Measurements from ENCODE around the gene CCNF. TPM values are rescaled to one million over a fixed set of nuclear protein-coding genes. Genes with fewer than 3 reads are reported as not detected.
"Not testable (repeated sequence)": the region's sequence is repeated elsewhere in the genome, so short reads cannot be mapped to it uniquely, and the experiment has no call there.

Gene CCNF
- total RNA-seq, 1 donor from 2014 or later, result 2.0 TPM

DNA sequence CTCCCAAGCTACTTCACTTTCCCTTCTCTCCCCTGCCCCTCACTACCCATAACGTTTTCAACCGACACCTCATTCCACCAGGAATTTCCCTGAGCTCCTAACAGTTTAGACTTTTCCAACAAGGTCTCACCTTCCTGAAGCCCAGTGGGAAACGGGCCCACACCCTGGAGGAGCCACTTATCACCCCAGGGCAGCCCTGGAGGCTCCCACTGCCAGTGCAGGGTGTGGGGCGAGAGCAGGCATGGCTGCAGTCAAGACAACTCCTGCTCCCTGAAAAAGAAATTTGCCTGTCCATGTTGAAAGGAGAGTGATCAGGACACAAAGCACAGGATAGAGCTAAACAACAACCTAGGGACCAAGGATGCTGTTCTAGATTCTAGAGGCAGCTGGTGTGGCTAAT, 1.7 kb upstream of the CCNF start:
- DNase-seq (ENCODE audit: low spot score) (no peak), ATAC-seq (no peak)

DNA sequence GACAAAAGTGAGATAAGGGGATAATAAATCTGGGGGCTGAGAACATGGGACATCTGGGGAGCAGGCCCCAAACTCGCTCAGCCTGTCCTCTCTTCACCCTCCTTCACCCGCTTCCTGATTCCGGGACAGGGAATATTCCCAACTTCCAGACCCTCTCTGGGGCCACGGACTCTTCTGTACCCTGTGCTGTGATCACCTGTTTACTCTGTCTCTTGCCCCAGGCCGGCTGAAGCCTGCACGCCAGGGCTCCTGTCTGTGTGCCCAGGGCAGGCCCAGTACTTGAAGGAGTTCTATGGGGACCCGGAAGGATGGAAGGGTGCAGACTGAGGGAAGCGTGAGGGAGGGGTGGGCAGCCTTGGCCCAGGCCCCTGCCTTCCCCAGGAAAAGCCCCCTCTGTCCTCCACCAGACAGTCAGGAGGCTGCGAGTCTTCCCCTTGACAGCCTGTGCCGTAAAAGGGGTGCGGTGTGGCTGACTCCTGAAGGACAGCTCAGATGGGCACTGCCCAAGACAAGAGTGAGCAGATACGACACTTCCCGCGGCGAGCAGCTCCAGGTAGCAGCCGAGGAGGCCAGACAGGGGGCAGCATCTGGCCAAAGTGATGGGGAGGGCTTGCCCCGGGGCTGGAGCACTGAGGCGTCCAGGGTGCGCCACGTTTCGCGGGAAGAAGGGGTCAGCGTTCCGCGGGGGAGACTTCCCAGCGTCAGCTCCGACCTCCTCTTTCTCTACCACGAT, 1.0 kb upstream of the CCNF start:
- DNase-seq (ENCODE audit: low spot score) (no peak), ATAC-seq (no peak)

DNA sequence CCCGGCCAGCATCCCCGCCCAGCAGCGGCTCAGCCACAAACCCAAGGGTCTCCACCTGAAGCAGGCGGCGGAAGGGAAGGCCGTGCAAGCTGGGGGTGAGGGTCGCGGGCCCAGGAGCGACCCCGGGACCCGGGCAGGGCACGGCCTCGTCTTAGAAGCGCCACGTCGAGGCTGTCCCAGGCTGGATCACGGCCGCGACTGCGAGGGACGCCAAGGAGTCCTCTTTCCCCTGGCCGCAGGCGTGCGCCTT, 538 bp upstream of the CCNF start:
- ATAC-seq, result peak; percentile 52
- no peak for DNase-seq (ENCODE audit: low spot score)

DNA sequence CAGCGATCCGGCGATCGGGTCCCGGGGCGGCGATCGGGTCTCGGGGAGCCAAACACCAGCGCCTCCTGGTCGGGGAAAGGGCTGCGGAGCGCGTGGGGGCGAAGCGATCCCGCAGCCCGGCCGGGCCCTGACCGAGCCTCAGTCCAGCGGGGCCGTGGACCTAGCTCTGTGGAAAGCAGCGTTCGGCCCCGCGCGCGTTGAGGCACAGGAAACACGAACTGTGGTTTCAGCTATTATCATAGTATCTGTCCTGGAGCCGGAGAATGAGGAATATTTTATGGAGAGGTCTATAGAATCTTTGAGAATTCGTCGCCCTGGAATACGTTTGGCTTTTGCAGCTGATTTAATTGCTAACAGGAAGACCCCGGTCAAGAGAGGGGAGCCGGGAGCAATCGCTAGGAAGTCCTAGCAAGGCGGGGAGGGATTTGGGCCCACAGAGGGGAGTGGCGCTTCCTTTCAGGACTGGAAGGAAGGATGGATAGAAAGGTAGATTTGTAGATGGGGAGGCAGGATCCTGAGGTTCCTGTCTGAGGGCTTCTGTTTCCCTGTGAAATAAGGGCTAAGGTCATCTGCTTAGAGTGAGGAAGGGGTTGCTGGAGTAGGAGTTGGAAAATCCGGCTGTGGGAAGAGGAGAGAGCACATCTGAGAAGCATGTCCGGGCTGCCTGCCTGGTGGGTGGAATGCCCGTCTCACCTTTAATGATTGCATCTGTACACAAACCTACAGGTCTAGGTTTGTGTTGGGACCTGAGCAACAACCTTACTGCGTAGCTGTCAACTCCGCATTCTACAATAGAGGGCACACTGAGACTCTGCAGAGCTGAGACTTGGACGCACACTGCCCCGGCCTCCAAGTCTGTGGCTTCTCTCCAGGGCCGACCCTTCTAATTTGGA, 770 bp downstream of the CCNF start:
- no peak for DNase-seq (ENCODE audit: low spot score)
- ATAC-seq, result peak; percentile 41

DNA sequence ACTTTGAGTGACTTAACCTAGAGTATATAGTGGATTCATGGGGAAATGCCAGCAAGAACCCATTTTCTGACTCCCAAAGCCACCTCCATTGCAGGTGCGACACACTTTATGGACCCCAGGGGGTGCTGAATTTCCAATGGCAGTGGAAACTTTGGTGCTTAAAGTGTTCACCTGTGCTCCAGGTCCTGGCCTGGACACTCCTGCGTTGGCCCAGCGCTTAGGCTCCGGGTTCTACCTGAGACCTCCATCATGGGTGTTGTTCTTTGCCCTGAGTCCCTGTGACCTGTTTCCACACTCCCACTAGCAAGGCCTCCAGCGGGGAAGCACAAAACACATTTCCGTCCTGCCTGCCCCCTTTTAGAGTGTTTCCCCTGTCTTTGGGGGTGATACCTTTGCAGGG, 3.0 kb downstream of the CCNF start:
- DNase-seq (ENCODE audit: low spot score), result no peak
- no peak for ATAC-seq

DNA sequence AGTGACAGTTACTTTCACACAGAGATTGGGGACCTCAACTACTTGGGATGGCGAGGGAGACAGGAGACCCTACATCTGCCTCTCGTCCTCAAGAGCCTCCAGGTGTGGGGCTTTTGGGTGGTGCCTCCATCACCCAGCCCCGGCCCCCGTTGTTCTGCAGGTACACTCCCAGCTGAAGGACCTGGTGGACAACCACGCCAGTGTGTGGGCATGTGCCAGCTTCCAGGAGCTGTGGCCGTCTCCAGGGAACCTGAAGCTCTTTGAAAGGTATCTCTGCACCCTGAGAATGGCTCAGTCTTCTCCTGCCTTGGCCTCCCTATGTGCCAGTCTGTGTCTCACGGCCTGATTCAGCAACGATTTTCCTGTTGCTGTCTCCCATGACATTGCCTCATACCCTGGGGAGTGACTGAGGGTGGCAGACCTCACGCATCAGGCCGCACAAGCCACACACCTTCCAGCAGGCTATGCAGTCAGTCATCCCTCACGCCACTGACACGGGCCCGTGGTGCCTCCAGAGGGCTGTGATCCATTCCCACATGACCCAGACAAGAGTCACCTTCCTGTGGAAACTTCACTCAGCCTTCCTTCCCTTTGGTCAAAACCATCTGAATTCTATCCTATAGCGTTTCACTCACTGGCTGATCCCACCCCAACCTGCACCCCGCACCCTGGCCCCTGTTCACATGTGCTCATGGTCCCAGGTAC, 3.7 kb downstream of the CCNF start:
- DNase-seq (ENCODE audit: low spot score) (no peak), ATAC-seq (no peak)

DNA sequence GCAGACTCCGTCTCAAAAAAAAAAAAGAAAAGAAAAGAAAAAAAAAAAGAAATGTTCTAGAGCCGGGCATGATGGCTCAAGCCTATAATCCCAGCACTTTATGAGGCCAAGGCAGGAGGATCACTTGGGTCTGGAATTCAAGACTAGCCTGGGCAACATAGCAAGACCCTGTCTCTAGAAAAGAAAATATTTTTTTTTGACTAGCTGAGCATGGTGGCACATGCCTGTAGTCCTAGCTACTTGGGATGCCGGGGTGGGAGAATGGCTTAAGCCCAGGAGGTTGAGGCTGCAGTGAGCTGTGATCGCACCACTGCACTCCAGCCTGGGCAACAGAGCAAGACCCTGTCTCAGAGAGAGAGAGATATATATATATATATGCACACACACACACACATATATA, 6.0 kb downstream of the CCNF start:
- ATAC-seq; DNase-seq (ENCODE audit: low spot score): not testable (repeated sequence)

DNA sequence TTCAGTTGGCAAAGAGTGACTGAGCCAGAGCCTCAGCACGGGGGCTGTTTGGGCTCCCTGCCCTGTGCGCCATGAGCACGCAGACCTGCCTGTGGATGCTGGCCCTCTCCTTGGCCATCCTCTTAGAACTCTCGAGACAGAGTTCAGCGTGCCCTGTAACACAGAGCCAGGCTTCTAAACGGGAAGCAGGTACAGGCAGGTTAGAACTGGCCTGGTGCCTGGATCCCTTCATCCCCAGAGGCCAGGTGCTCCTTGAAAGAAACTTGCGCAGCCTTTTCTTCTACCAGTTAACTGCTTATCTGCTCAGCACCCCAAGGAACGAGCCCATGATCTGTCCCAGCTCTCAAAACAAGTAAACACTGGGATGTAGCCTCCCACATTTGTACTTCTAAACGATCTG, 6.9 kb downstream of the CCNF start:
- no peak for DNase-seq (ENCODE audit: low spot score)
- ATAC-seq, result no peak

DNA sequence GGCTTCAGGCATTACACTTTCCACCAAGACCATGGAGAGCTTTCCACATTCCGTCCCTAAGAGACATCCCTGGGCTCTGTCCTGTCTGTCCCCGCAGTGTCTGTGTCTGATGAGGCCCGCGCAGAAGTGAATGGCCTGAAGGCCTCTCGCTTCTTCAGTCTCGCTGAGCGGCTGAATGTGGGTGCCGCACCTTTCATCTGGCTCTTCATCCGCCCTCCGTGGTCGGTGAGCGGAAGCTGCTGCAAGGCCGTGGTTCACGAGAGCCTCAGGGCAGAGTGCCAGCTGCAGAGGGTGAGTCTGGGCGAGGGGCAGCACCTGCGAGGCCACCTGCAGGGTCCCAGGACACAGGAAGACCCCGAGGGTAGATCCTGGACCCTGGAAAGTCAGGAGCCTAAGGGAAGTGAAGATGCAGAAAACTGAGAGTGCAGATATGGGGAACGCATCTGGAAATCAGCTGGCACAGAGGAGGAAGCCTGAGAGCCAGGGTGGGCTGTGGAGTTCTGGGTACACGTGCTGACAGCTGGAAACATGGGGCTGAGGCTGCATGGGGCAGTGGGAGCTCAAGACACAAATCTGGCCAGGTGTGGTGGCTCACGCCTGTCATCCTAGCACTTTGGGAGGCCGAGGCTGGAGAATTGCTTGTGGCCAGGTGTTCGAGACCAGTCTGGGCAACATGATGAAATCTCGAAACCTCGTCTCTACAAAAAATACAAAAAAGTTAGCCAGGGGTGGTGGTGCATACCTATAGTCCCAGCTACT, 8.0 kb downstream of the CCNF start:
- DNase-seq (ENCODE audit: low spot score) (no peak), ATAC-seq (no peak)

DNA sequence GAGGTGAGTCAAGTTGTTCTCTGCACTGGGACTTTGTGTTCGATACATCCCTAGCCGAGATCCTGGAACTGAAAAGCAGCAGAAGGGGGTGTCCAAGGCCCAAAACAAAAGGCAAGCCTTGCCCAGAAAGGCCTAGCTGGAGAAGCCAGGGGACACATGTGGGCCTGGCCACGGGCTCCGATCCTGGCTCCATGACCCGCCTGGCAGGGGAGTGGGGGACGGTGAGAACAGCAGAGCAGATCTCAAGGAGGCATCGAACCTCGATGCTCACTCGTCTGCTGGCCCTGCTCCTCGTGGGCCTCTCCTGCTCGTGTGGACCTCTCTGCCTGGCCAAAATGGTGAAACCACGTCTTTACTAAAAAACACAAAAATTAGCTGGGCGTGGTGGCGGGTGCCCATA, 8.9 kb downstream of the CCNF start:
- no peak for DNase-seq (ENCODE audit: low spot score)

DNA sequence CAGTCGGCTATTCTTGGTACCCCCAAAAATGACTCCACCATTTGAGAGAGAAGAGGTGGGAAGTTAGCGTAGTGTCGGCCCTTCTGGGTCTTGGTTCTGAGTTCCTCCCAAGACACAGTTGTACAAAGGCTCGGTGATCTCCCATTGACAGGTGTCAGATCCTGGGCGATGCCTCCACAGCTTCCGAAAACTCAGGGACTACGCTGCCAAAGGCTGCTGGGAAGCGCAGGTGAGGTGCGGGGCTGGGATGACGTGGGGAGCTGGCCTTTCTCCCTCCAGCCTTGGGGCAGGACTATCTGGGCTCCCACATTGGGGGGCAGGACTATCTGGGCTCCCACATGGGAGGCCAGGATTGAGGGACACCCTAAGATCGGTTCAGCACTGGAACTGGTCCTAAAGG, 10.4 kb downstream of the CCNF start:
- ATAC-seq, result no peak
- no peak for DNase-seq (ENCODE audit: low spot score)

More for the DNA sequence above, 8.9 kb downstream of the CCNF start:
- no peak for ATAC-seq

DNA sequence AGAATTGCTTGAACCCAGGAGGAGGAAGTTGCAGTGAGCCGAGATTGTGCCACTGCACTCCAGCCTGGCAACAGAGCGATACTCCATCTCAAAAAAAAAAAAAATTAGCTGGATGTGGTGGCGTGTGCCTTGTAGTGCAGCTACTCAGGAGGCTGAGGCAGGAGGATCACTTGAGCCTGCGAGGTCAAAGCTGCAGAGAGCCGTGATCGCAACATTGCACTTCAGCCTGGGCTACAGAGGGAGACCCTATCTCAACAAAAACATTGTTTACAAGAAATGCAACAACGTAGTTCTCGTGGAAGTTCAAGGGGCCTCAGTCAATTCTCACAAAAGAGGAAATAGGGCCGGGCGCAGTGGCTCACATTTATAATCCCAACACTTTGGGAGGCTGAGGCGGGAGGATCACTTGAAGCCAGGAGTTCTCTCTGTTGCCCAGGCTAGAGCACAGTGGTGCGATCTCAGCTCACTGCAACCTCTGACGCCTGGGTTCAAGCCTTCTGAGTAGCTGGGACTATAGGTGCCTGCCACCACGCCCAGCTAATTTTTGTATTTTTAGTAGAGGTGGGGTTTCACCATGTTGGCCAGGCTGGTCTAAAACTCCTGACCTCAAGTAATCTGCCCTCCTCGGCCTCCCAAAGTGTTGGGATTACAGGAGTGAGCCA, 12.0 kb downstream of the CCNF start:
- not testable (repeated sequence) for DNase-seq (ENCODE audit: low spot score); ATAC-seq

DNA sequence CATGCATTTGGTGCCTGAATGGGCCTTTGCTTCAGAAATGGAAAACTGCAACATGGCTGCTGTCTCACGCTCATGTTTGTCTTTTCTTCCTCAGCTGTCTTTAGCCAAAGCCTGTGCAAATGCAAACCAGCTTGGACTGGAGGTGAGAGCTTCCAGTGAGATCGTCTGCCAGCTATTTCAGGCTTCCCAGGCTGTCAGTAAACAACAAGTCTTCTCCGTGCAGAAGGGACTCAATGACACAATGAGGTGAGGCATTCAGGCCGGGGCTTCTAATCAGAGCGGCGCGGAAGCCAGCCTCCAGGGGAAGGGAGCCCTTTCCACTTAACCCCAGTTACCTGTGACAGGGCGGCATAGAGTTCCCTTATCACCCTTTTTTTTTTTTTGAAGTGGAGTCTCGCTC, 14.3 kb downstream of the CCNF start:
- ATAC-seq, result no peak
- no peak for DNase-seq (ENCODE audit: low spot score)

DNA sequence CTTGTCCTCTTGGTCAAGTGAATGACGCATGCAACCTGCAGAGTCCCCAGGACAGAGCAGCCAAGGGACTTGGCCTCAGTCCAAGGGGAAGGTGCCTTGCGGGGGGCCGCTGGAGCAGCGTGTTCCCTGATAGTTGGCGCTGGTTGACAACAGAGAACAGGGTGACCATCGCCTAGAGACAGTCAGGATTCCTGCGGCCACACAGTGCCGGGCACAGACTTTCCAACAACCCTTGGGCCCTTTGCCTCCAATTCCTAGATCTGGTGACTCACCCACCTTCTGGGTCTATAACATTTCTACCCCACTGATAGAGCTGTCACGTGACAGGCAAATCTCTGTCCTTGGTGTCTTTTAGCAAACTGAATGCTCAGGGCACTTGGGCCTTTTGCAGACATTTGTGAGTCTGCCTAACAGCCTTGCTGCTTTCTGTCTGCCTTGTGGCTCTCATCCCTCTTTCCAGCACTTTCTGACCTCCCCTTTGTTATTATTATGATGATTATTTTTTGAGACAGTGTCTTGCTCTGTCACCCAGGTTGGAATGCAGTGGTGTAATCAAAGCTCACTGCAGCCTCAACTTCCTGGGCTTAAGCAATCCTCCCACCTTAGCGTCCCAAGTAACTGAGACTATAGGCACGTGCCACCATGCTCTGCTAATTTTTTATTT, 18.8 kb downstream of the CCNF start:
- no peak for ATAC-seq
- DNase-seq (ENCODE audit: low spot score), result no peak

DNA sequence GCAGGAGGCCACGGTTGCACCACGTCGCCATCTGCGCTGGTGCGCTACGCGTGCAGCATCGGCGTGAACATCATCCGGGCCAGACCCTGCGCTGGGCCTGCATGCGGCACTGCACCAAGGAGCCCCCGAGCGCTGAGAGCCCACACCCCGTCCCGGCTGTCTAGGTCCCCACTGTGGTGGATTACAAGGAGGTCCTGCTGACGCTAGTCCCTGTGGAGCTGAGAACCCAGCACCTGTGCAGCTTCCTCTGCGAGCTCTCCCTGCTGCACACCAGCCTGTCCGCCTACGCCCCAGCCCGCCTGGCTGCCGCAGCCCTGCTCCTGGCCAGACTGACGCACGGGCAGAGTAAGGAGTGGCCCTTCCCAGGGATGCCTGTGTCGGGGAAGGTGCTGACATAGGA, 19.9 kb downstream of the CCNF start:
- ATAC-seq (no peak), DNase-seq (ENCODE audit: low spot score) (no peak)

DNA sequence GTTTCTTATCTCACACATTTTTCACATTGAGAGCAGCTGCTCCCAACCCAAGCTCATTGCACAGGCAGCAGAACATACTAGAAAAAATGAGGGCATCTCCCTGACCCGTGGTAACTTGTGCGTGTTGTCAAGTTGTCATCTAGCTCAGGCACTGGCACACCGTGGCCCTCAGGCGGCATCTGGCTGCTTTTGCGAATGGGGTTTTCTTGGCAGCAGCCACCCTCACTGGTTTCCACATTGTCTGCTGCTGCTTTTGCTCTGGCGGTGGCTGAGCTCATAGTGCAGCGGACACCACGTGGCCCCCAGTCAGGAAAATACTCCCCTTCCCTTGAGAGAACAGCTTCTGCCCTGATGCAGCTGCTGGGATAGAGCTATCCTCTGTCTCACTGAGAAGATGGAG, 21.3 kb downstream of the CCNF start:
- DNase-seq (ENCODE audit: low spot score) (no peak), ATAC-seq (no peak)

DNA sequence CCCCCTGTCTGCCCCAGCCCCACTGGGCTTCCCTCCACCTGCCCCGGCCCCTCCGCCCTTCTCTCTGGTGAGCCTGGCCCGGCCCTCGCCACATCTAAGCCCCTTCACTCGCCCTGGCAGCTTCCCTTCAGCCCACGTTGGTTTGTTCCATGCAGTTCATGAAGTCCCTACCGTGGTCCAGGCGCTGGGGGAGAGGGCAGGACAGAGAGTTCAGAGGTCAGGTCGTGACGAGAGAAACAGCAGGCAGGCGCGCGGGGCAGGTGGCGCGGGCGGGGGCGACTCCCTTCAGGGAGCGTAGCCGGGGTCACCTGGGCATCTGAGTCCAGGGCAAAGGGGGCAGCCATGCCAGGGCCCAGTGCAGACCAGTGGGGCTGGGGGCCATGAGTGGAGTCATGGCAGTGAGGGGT, 21.7 kb downstream of the CCNF start:
- ATAC-seq (no peak), DNase-seq (ENCODE audit: low spot score) (no peak)

DNA sequence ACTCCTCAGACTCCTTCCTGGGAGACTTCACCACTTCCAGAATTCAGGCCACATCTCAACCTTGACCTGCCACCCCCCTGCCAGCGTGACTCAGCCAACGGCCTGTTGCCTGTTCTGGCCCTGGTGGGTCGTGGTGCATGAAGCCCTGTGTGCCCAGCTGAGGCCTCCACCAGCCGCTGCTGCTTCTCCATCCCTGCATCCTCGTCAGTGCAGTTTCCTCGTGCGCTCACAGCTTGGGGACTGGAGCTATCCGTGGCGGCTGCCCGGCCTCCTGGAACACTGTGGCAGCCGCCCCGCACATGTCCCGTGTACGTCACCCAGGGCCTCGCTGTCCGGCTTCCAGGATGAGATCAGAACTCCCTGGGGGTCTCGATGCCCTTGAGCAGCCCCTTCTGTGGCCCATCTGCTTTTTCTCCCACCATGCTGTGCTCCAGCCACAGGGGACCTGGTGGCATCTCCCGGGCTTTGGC, 22.6 kb downstream of the CCNF start:
- ATAC-seq (no peak), DNase-seq (ENCODE audit: low spot score) (no peak)

DNA sequence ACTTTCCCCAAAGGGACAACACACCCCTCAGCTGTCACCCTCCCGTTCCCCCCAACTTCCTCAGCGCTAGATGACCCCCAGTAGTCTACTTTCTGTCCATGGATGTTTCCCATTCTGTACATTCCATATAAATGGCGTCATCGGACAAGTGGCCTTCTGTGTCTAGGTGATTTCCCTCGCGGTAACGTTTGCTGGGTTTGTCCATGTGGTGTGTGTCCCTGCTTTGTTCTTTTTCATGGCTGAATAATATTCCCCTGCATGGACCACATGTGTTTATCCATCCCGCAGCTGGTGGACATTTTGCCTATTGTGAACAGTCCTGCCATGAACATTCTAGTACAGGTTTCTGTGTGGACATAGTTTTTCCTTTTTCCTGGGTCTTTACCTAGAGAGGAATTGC, 23.4 kb downstream of the CCNF start:
- DNase-seq (ENCODE audit: low spot score) (no peak), ATAC-seq (no peak)
